Thoracic aorta (tissue), 2 donors: Measurements from ENCODE around the gene ZNF827. TPM values are rescaled to one million over a fixed set of nuclear protein-coding genes. Genes with fewer than 3 reads are reported as not detected.

Experiments used
- ATAC-seq: fragments of 150-250 bp; one replicate; pipeline ENCODE4 v1.8.0; 2017; ENCODE audit warnings: low read depth; ENCODE audit not compliant: insufficient number of reproducible peaks, low FRiP score
- DNase-seq: peaks from one replicate; pipeline ENCODE4 v3.0.0-alpha.2; 2020; ENCODE audit warnings: low spot score
- H3K27ac ChIP-seq, 2 donors: fragments of 200-600 bp; sonication (generic); 1 replicate in 1 of 2; 2 replicates in 1 of 2; pipeline ENCODE4 v1.5.1; 2016; ENCODE audit warnings: mild to moderate bottlenecking in 2 of 2, moderate library complexity in 2 of 2
- H3K27me3 ChIP-seq: fragments of 200-600 bp; sonication (generic); replicated peaks from 2 replicates; pipeline ENCODE4 v1.6.0; 2016; ENCODE audit warnings: mild to moderate bottlenecking; ENCODE audit not compliant: insufficient read depth
- H3K36me3 ChIP-seq: fragments of 200-600 bp; sonication (generic); one replicate; pipeline ENCODE4 v1.5.1; 2016
- H3K4me1 ChIP-seq, 2 donors: fragments of 200-600 bp; sonication (generic); 1 replicate in 1 of 2; 2 replicates in 1 of 2; pipeline versions ENCODE4 v1.5.1 to v1.6.0; 2016; ENCODE audit warnings: low read depth in 2 of 2, mild to moderate bottlenecking in 1 of 2; ENCODE audit not compliant: control insufficient read depth in 1 of 2
- H3K4me3 ChIP-seq: fragments of 200-600 bp; sonication (generic); 2 replicates; pipeline ENCODE4 v1.5.1; 2016; ENCODE audit warnings: mild to moderate bottlenecking
- H3K9me3 ChIP-seq: fragments of 200-600 bp; sonication (generic); 2 replicates; pipeline ENCODE4 v1.5.1; 2016
- CTCF ChIP-seq: fragments of 200-600 bp; sonication (generic); IDR thresholded peaks from one replicate; pipeline ENCODE4 v1.5.1; 2019; ENCODE audit warnings: antibody characterized with exemption
- total RNA-seq, 2 donors: library from RNA; depleted of rRNA; stranded (reverse); fragments of >200 nt; gene quantifications; one replicate each; pipeline versions ENCODE4 v1.1.0 to v1.2.3, GENCODE V29; 2016

ZNF827 gene
- total RNA-seq, 2 donors from 2014 or later = 20.2 to 41.4 TPM

- Histone ChIP-seq H3K36me3 (no peaks in the 10 kb centered on the region), H3K27ac (peak overlapping the region; percentile 97), H3K4me1 (peaks cover 7 to 36% of the 10 kb centered on the region in 2 donors), H3K9me3 (no peaks in the 10 kb centered on the region), H3K4me3 (peak overlapping the region; percentile 96), H3K27me3 (no peaks in the 10 kb centered on the region)
- no peak for TF ChIP-seq CTCF
- no peak for DNase-seq
- no peak for ATAC-seq
These were observed 532 bp downstream of the ZNF827 start for GRCh38 chr4:145937971-145938611.

DNA sequence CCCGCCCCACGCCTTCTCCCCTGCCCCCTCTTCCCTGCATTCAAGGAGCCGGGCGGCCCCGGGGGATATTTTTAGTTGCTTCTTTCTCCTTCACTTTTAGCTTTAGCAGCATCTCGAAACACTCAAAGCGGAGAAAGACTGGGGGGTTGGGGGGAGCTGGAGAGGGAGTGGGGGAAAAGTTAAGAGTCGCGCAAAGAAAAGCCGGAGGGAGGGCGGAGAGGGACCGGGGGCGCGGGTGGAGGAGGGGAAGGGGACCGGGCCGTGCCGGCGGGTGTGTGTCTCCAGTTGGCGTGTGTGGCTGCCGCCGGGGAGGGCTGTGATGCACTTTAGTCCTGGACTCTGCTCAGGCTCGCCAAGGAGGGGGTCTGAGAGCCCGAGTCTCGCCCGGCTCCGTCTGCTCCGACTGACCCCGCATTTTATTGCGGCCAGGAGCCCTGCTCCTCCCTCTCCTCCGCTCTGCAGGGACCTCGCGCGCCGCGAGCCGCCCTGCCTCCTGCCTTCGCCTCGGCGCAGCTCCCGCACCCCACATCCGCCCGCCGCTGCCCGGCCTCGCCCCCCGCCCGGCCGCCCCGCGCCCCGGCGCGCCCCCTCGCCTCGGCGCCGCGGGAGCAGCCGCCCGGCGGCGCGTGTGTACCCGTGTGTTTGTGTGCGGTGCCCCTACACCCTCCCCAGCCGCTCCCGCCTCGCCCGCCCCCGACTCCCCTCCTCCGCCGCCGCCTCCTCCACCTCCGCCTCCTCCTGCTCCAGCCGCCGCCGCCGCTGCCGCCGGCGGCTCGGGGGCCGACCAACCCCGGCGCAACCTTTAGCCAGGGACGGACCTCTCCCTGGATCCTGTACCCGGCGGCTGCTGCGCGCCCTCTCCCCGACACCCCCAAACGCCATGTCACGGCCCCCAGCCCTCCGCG, 1.4 kb downstream of the ZNF827 start:
- no peaks in the 10 kb centered on the region for H3K9me3 ChIP-seq
- peak overlapping the region; percentile 96 for H3K4me3 ChIP-seq
- H3K4me1 ChIP-seq = peaks cover 7 to 37% of the 10 kb centered on the region in 2 donors
- no peaks in the 10 kb centered on the region for H3K36me3 ChIP-seq
- no peaks in the 10 kb centered on the region for H3K27me3 ChIP-seq
- DNase-seq (no peak), ATAC-seq (peak; percentile 48)
- TF ChIP-seq CTCF = no peak
- H3K27ac ChIP-seq = peak overlapping the region; percentile 97

DNA sequence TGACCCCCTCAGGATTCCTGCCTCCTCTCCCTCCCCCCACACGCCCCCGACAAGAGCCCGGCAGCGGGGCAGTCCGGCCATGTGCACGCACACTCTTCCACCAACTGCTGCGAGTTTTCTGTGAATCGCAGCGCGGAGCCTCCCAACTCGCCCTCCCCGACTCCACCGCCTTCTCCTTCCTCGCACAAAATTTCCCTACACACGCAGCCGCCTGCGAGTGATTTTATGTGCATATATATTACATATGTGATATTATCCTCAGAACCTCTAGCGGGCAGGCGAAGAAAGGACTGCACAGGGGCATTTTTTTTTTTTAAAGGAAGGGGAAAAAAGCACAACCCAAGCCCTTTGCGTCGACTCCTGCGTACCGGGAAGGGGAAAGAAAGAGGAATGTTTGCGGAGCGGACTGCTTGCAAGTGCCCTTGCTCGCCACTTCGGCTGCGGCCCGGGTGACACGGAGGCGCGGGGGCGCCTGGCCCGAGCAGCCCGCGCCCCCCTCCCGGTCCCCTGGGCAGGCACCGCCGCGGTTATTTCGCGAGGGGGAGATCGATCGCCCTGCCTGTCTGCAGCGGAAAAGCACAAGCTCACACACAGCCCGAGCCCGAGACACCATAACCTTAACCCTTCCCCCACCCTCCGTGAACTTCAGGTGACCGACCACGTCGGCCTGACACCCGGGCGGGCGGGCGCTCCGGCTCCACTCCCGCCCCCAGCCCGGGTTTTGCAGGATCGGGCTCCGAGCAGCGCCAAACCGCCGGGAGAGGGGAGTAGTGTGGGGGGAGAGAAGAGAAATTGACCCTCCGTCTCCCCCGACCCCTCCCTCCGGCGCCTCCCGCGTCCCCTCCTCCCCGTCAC, 2.3 kb downstream of the ZNF827 start:
- peak overlapping the region; percentile 96 to 97 for H3K27ac ChIP-seq
- peak overlapping the region; percentile 96 for H3K4me3 ChIP-seq
- ATAC-seq = peak; percentile 16
- H3K4me1 ChIP-seq = peaks cover 7 to 37% of the 10 kb centered on the region in 2 donors
- TF ChIP-seq CTCF = peak; percentile 12
- H3K9me3 ChIP-seq = no peaks in the 10 kb centered on the region
- no peaks in the 10 kb centered on the region for H3K27me3 ChIP-seq
- H3K36me3 ChIP-seq = no peaks in the 10 kb centered on the region
- DNase-seq = no peak

DNA sequence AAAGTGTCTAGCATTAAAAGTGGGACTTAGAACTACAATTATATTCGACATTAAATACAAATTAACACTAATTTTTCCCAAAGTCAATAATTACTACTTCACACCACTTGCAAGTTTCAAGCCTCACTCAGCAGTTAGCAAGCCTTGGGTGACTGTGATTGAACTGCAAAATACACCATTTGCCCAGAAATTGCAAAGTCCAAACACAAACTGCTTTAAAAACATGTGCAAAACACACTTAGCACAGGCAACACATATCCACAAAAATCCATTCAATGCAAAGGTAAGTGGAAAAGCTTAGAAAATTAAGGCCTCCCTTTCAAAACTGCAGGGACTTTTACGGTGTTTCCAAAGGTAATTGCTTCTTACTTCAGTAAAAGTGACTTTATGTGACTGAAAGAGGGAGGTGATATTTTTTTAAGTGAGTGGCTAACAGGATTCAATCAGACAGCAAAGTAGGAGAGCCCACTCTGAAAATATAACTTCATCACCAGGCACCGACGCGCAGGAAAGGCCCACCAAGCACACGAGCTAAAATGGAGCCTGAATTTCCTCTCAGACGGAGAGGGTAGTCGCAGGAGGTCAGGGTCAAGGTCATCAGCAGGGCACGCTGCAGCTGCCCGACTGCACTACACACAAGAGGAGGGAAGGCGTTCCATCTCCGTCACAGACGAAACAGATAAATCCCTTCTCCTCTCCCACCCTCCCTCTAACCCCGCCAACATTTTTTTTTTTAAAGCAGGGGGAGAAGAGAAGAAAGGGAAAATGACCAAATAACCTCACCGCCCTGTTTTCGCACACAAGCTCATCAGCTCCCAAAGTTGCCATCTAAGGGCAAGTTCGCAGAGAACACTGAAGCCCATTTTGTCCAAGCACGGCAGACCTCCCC, 3.1 kb downstream of the ZNF827 start:
- ATAC-seq = no peak
- H3K9me3 ChIP-seq = no peaks in the 10 kb centered on the region
- peaks cover 7 to 42% of the 10 kb centered on the region in 2 donors for H3K4me1 ChIP-seq
- DNase-seq = no peak
- H3K36me3 ChIP-seq = no peaks in the 10 kb centered on the region
- H3K27ac ChIP-seq = peak overlapping the region; percentile 96 to 97
- H3K27me3 ChIP-seq = no peaks in the 10 kb centered on the region
- H3K4me3 ChIP-seq = peak overlapping the region; percentile 96
- no peak for TF ChIP-seq CTCF
